Loucy (cell line): ENCODE measurements around the gene UCP3.

Source experiments
- H2AFZ ChIP-seq: fragments of 200-600 bp; sonication (generic); 2 replicates; pipeline ENCODE4 v1.6.0; 2016; ENCODE audit warnings: antibody characterized with exemption, mild to moderate bottlenecking, low read length, moderate library complexity
- H3F3A ChIP-seq: fragments of 200-600 bp; 2 replicates; pipeline ENCODE4 v1.6.0; 2016; ENCODE audit warnings: antibody characterized with exemption, low read depth, mild to moderate bottlenecking
- H3K27me3 ChIP-seq: fragments of 200-600 bp; sonication (generic); 2 replicates; pipeline ENCODE4 v1.6.1; 2014; ENCODE audit warnings: low read length, mild to moderate bottlenecking; ENCODE audit not compliant: insufficient read depth, poor library complexity, severe bottlenecking
- H3K36me3 ChIP-seq: fragments of 200-600 bp; sonication (generic); 2 replicates; pipeline ENCODE4 v1.6.1; 2016; ENCODE audit warnings: low read length; ENCODE audit not compliant: insufficient read depth
- H3K4me1 ChIP-seq: fragments of 200-600 bp; sonication (generic); 2 replicates; pipeline ENCODE4 v1.5.1; 2014; ENCODE audit warnings: low read length, mild to moderate bottlenecking; ENCODE audit not compliant: insufficient read depth, poor library complexity, severe bottlenecking
- H3K4me2 ChIP-seq: fragments of 200-600 bp; sonication (generic); 2 replicates; pipeline ENCODE4 v1.6.0; 2014; ENCODE audit warnings: antibody characterized with exemption, low read length, low read depth, mild to moderate bottlenecking; ENCODE audit not compliant: poor library complexity, severe bottlenecking
- H3K4me3 ChIP-seq: fragments of 200-600 bp; sonication (generic); 2 replicates; pipeline ENCODE4 v1.5.1; 2014; ENCODE audit warnings: low read length, mild to moderate bottlenecking, mixed read lengths; ENCODE audit not compliant: poor library complexity, severe bottlenecking
- H3K79me2 ChIP-seq: fragments of 200-600 bp; sonication (generic); 2 replicates; pipeline ENCODE4 v1.6.1; 2014; ENCODE audit warnings: low read length; ENCODE audit not compliant: insufficient read depth
- H3K9ac ChIP-seq: fragments of 200-600 bp; sonication (generic); 2 replicates; pipeline ENCODE4 v1.6.0; 2014; ENCODE audit warnings: mild to moderate bottlenecking, low read depth, low read length, moderate library complexity; ENCODE audit not compliant: poor library complexity, severe bottlenecking
- H3K9me2 ChIP-seq: fragments of 200-600 bp; sonication (generic); replicated peaks from 2 replicates; pipeline ENCODE4 v1.6.1; 2016; ENCODE audit warnings: low read depth, low read length, mixed read lengths
- H3K9me3 ChIP-seq: fragments of 200-600 bp; sonication (generic); 2 replicates; pipeline ENCODE4 v1.6.1; 2014; ENCODE audit warnings: mild to moderate bottlenecking, antibody characterized with exemption, low read length, low read depth; ENCODE audit not compliant: insufficient read depth
- H4K20me1 ChIP-seq: fragments of 200-600 bp; sonication (generic); 2 replicates; pipeline ENCODE4 v1.6.0; 2014; ENCODE audit warnings: antibody characterized with exemption, low read length, mild to moderate bottlenecking; ENCODE audit not compliant: insufficient read depth, poor library complexity, severe bottlenecking
- CTCF ChIP-seq: fragments of 200-600 bp; sonication (generic); conservative IDR thresholded peaks from 2 replicates; pipeline ENCODE4 v1.5.1; 2014; ENCODE audit warnings: mild to moderate bottlenecking, antibody characterized with exemption, low read length
- EZH2phosphoT487 ChIP-seq: fragments of 200-600 bp; IDR thresholded peaks from 2 replicates; pipeline ENCODE4 v1.6.1; 2018; ENCODE audit warnings: antibody characterized with exemption, mild to moderate bottlenecking, moderate library complexity, borderline replicate concordance

The UCP3 gene

GRCh38 chr11:73997120-73997770, 11.6 kb downstream of the UCP3 start:
- no peaks in the 10 kb centered on the region for H3K27me3 ChIP-seq
- no peaks in the 10 kb centered on the region for H3K36me3 ChIP-seq
- no peaks in the 10 kb centered on the region for H3K9me2 ChIP-seq
- H3K9ac ChIP-seq, result no peak overlapping the region
- peaks cover 26% of the 10 kb centered on the region for H3K4me1 ChIP-seq
- no peaks in the 10 kb centered on the region for H3K9me3 ChIP-seq
- H2AFZ ChIP-seq, result no peak overlapping the region
- H4K20me1 ChIP-seq, result no peaks in the 10 kb centered on the region
- no peak overlapping the region for H3K4me3 ChIP-seq
- no peaks in the 10 kb centered on the region for H3F3A ChIP-seq
- TF ChIP-seq CTCF (no peak), EZH2phosphoT487 (no peak)
- no peak overlapping the region for H3K4me2 ChIP-seq
- no peaks in the 10 kb centered on the region for H3K79me2 ChIP-seq

- Histone ChIP-seq H3K4me1 (peaks cover 26% of the 10 kb centered on the region), H3K79me2 (no peaks in the 10 kb centered on the region), H2AFZ (no peak overlapping the region), H3K36me3 (no peaks in the 10 kb centered on the region), H3K4me2 (peak overlapping the region; percentile 61), H4K20me1 (no peaks in the 10 kb centered on the region), H3K9me3 (no peaks in the 10 kb centered on the region), H3K4me3 (no peak overlapping the region), H3K9ac (no peak overlapping the region), H3F3A (no peaks in the 10 kb centered on the region), H3K9me2 (no peaks in the 10 kb centered on the region), H3K27me3 (no peaks in the 10 kb centered on the region)
- no peak for TF ChIP-seq CTCF
Observed at GRCh38 chr11:73996161-73996747, 12.6 kb downstream of the UCP3 start.

- Histone ChIP-seq H3K27me3 (no peaks in the 10 kb centered on the region), H3K9me2 (no peaks in the 10 kb centered on the region), H3F3A (no peaks in the 10 kb centered on the region), H3K4me2 (peak overlapping the region; percentile 61), H2AFZ (0 out of 2 replicates have a peak overlapping the region, but pooled peaks have one; percentile 16), H3K9me3 (no peaks in the 10 kb centered on the region), H3K4me3 (peak overlapping the region; percentile 42), H3K79me2 (no peaks in the 10 kb centered on the region), H3K9ac (no peak overlapping the region), H4K20me1 (no peaks in the 10 kb centered on the region), H3K4me1 (peaks cover 26% of the 10 kb centered on the region), H3K36me3 (no peaks in the 10 kb centered on the region)
- TF ChIP-seq CTCF (no peak), EZH2phosphoT487 (no peak)
Observed at GRCh38 chr11:73995731-73996130, 13.2 kb downstream of the UCP3 start.
